ENCODE measurements around the gene ACTL6B.
A peak's percentile ranks its signal among the peaks of the same experiment; 100 is the strongest.

Gene ACTL6B

GRCh38 chr7:100626530-100627237, 29.6 kb downstream of the ACTL6B start:
- DNase-seq = peak; percentile 87

GRCh38 chr7:100626055-100626454, 30.2 kb downstream of the ACTL6B start:
- peak; percentile 38 for DNase-seq

GRCh38 chr7:100623951-100624824, 32.1 kb downstream of the ACTL6B start:
- peak; percentile 96 for DNase-seq

- DNase-seq = no peak
These were observed 34.7 kb downstream of the ACTL6B start for GRCh38 chr7:100621554-100621953.

- no peak for DNase-seq
These were observed 35.4 kb downstream of the ACTL6B start for GRCh38 chr7:100620804-100621203.

- no peak for DNase-seq
These were observed 36.0 kb downstream of the ACTL6B start for GRCh38 chr7:100620239-100620638.

- peak; percentile 18 for DNase-seq
These were observed 41.9 kb downstream of the ACTL6B start for GRCh38 chr7:100614308-100614861.

GRCh38 chr7:100613412-100614175, 42.7 kb downstream of the ACTL6B start:
- no peak for DNase-seq

GRCh38 chr7:100612730-100613390, 43.4 kb downstream of the ACTL6B start:
- peak; percentile 55 for DNase-seq

- DNase-seq = peak; percentile 100
These were observed 44.1 kb downstream of the ACTL6B start, which contains the start of gene MOSPD3 for GRCh38 chr7:100611983-100612729. Gene MOSPD3 (plus strand): TSS chr7:100612540. CDS start chr7:100612792, 252 bp downstream.

- no peak for DNase-seq
These were observed 46.3 kb downstream of the ACTL6B start for GRCh38 chr7:100609958-100610357.

GRCh38 chr7:100607111-100607510, 49.1 kb downstream of the ACTL6B start:
- DNase-seq = no peak

GRCh38 chr7:100606313-100606712, 49.9 kb downstream of the ACTL6B start:
- no peak for DNase-seq

- peak; percentile 38 for DNase-seq
These were observed 51.0 kb downstream of the ACTL6B start for GRCh38 chr7:100604976-100605911.

- peak; percentile 73 for DNase-seq
These were observed 51.9 kb downstream of the ACTL6B start for GRCh38 chr7:100604028-100604975.

GRCh38 chr7:100603726-100604027, 52.6 kb downstream of the ACTL6B start:
- peak; percentile 16 for DNase-seq

- DNase-seq = no peak
These were observed 53.1 kb downstream of the ACTL6B start for GRCh38 chr7:100602889-100603725.

GRCh38 chr7:100600730-100601038, 55.6 kb downstream of the ACTL6B start:
- DNase-seq = no peak

All from hematopoietic multipotent progenitor cell treated with erythropoietin and hydrocortisone succinate and interleukin-3 and kit ligand, for 8 days (in vitro differentiated cells).